GM19043 (cell line): Measurements from ENCODE around the gene B4GALT1.

Source experiments
- ATAC-seq: cut with Tn5 transposase; IDR thresholded peaks from one replicate; pipeline ENCODE4 v1.9.1; 2021; ENCODE audit warnings: low read depth; ENCODE audit not compliant: unreplicated experiment

The B4GALT1 gene, protein sequence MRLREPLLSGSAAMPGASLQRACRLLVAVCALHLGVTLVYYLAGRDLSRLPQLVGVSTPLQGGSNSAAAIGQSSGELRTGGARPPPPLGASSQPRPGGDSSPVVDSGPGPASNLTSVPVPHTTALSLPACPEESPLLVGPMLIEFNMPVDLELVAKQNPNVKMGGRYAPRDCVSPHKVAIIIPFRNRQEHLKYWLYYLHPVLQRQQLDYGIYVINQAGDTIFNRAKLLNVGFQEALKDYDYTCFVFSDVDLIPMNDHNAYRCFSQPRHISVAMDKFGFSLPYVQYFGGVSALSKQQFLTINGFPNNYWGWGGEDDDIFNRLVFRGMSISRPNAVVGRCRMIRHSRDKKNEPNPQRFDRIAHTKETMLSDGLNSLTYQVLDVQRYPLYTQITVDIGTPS

DNA sequence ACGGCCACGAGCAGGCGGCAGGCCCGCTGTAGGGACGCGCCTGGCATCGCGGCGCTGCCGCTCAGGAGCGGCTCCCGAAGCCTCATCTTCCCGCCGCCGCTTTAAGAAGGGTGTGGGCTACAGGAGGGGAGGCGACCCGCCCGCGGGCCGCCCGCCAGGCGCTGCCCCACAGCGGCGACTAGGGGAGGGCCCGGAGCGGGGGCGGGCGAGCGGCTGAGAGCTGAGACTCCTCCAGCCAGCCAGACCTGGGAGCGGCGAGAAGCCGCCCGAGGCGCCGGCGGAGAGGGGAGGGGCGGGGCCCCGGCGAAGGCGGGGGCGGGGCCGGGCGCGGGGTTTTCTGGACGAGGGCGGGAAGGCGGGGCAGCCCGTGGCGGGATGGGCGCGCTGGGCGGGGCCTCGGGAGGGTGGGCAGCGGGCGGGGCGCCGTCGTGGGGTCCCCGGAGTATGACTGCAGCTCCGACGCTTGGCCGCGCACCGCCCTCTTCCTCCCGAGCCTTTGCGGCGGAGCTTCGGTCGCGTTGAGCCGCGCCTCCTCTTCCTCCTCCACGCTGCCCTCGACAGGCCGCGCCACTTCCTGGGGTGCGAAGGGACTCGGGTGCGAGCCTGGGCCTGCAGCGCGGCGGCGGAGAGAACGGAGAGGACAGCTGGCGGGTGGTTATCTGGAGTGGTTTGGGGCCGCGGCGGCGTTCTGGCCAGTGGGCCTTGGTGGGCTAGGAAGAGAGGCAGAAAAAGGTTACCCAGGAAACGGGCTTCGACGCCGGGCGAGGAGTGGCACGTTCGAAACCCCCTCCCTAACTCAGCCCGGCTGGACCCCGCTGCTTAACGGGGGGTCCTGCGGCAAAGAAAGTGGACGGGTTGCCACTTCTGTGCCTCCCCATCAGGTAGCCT lies at the start of gene B4GALT1:
Gene B4GALT1, minus strand, starts transcription at position 253 of the 888 bp plus-strand sequence. Its CDS starts 167 bp downstream, at position 86.
- peak; percentile 50 for ATAC-seq

DNA sequence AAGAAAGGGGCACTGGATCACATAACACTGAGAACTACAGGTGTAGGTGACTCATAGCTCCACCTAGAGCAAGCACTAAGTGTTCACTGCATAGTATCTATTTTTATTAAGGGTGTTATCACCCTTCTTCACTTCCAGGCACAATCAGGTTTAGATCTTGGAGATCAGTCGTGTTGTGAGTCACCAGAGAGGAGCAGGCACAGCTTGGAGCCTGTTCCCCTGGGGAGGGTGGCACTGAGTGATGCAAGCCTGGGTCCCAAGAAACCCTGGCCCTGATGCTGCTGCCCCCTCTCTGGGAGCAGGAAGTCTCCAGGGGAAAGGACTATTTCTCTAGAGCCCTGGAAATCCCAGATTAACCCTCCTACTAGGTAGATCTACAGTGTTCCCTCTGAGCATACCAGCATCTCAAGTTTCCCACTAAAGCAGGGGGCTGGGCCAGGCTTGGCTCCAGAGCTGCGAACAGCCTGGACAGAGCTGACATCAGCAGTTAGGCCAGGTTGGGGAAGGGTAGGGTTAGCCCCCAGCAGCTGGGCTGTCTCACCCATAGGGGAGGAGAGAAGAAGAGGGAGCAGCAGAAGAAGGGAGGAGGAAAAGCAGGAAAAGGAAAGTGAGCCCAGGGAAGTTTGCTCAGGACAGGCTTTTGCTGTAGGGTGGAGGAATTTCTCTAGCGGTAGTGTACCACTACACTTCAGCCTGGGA lies 44.7 kb upstream of the B4GALT1 start:
- no peak for ATAC-seq

DNA sequence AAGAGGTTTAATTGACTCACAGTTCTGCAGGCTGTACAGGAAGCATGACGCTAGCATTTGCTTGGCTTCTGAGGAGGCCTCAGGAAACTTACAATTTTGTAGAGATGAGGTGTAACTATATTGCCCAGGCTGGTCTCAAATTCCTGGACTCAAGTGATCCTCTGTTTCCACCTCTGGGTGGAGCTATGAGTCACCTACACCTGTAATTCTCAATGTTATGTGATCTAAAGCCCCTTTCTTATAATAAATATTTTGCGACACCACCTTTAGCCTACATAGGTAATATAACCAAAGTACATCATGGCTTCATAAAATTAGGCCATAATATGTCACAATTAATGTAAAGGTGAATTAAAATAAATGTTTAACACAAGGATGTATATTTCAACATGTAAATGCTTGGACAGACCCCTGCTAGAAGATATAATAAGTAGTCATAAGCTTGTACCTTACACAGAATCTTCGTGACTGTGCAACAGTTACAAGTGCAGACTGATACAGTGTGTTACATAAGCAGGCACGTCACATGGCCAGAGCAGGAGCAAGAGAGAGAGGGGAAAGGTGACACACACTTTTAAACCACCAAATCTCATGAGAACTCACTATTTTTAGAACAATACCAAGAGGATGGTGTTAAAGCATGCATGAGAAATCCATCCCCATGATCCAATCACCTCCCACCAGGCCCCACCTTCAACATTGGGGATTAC lies 43.0 kb upstream of the B4GALT1 start:
- ATAC-seq = no peak

DNA sequence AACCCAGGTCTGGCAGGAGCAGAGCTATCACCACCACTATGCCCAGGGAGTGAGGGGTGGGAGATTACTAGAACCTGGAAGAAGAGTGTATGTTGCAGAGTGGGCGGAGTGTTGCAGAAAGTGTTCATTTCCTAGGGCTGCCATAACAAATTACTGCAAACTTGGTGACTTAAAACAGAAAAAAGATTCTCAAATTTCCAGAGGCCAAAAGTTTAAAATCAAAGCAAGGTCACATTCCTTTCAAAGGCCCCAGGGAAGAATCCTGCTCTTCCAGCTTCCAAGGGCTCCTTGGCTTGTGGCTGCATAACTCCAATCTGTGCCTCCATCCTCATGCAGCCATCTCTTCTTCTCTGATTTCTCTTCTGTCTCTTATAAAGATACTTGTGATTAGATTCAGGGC lies 42.3 kb upstream of the B4GALT1 start:
- ATAC-seq = no peak

DNA sequence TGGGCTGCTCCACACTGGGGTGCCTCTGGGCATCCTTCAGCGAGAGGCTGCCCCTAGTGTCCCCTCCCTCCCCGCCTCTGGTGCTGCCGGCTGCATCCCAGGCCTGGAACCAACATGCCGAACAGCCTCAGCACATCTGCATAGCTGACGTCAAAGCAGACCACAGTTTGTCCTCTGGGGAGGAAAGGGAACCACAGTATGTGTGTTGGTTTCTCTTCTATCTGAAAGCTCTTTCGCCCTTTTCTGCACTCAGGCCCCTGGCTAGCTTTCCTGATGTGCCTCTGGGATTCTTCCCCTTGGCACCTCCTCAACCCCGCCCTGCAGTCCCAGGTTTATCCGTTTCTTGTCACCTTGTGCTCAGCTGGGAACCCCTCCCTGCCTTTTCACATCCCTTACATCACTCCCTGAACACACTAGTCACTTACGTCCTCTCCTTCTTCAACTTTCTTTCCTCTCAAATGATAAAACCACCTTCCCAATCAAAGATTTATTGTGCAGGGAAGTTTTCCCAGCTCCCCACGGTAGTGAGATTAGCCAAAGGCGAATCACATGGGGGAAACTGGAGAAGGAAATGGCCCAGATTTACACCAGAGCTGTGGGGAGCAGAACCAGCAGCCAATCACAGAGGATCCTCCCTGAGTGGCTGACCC lies 35.5 kb upstream of the B4GALT1 start:
- ATAC-seq = peak; percentile 99

DNA sequence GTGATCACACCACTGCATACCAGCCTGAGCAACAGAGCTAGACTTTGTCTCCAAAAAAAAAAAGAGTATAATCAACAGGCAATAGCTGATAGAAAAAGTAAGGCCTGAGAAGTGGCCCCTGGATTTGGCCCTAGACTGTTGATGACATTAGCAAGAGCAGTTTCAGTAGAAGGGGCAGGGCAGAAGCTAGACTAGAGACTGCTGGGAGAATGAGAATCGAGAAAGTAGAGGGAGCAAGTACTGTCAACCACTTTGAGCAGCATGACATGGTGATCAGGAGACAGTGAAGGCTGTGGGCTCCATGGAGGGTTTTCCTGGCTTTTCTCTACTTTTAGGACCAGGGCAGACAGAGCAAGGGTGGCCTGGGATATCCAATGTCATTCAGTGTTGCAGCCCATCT lies 34.9 kb upstream of the B4GALT1 start:
- ATAC-seq = peak; percentile 35

DNA sequence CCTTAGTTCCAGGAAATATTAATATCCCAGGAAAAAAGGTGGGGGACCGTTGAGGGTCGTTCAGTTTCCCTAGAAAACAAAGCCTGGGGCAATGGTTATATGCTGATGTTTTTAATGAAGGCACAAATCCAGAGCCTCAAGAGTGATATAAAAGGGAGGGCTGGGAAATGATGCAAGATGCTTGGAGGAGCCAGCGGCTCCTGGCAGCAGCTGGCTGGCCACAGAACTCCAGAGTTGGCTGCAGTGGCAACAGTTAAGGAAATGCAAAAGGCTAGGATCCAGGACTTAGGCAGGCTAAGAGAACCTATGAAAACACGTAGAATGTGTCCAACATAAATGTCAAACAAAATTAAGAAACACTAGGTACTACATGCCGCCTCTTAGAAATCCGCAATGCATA lies 31.0 kb upstream of the B4GALT1 start:
- ATAC-seq = no peak

DNA sequence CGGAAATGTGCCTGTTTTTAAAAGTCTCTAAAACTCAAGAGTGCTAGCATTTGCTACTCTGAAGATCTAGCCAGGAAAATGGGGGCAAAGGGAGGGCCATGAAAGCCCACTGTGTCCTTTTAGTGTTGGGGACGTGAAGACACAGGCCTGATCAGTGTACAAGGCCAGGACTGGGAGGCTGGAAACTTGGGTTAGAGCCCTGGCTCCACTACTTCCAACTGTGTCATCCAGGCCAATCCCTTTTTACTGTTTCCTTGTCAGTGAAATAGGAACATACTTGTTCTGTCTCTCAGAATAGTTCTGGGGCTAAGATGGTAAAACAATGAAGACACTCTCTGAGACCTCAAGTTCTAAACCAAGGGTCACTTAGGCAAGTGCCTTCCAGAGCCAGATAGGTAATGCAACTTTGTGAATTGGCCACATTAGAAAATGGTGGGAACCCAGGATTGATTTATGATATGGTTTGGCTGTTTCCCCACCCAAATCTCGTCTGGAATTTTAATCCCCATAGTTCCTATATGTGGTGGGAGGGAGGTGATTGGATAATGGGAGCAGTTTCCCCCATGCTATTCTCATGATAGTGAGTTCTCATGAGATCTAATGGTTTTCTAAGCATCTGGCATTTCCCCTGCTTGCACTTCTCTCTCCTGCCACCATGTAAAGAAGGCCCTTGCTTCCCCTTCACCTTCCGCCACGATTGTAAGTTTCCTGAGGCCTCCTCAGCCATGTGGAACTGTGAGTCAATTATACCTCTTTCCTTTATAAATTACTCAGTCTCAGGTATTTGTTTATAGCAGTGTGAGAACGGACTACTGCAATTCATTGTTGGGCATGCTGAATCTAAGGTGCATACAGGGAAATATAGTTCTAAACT lies 30.4 kb upstream of the B4GALT1 start:
- no peak for ATAC-seq

DNA sequence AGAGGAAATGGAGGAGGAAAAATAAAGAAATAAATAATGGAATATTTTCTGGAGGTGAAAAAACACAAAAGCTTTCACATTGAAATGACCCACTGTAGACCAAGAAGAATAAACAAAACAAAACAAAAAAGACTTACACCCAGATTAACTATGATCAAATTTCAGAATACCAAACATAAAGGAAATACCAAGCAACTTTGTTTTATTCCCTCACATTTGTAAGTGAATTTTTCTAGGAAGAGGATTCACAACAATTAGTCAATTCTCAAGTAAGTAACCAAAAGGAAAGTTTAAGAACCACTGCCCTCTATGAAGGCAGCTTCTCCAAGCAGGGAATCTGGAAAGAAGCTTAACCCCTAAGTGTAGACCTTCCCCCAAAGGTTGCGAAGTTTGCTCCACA lies 29.6 kb upstream of the B4GALT1 start:
- no peak for ATAC-seq

DNA sequence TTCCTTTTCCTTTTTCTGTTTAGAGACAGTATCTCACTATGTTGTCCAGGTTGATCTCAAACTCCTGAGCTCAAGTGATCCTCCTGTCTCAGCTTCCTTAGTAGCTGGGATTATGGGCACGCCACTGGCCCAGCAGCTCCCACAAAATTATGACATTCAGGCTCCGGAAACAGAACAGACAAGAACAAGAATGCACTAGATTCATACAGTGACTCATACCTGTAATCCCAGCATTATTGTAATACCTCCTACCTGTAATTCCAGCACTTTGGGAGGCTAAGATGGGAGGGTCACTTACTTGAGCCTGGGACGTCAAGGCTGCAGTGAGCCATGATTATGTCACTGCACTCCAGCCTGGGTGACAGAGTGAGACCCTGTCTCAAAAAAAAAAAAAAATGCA lies 26.7 kb upstream of the B4GALT1 start:
- ATAC-seq = no peak

DNA sequence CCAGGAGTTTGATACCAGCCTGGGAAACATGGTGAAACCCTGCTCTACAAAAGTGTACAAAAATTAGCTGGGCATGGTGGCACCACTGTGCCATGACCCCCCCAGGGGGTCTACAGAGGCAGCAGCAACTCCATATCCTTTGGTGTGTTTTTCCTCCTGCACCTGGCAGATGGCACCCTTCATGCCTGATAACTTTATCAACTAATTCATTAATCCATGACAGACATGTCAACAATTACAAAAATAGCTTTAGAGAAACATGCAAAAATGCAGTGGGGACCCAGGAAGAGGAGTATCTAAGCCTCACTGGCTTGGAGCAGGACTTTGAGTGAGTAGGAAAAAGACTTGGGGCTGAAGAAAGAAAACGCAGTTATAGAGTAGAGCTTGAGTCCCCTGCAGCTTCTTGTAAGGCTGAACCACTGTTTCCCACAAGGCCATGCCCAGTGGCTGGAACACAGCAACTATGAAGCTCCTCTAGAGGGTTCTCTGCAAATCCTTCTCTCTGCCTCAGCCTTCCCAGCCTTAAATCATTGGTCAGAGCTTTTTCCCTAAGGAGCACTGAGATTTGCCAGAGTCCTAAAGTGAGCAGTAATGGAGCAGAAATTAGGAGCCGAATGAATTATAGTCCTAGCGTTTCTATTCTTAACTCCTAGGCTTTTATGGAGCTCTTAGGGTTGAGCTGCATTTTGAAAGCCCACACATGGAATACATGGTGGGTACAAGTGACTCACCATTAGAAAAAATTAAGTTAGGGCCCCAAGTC lies 25.5 kb upstream of the B4GALT1 start:
- no peak for ATAC-seq

DNA sequence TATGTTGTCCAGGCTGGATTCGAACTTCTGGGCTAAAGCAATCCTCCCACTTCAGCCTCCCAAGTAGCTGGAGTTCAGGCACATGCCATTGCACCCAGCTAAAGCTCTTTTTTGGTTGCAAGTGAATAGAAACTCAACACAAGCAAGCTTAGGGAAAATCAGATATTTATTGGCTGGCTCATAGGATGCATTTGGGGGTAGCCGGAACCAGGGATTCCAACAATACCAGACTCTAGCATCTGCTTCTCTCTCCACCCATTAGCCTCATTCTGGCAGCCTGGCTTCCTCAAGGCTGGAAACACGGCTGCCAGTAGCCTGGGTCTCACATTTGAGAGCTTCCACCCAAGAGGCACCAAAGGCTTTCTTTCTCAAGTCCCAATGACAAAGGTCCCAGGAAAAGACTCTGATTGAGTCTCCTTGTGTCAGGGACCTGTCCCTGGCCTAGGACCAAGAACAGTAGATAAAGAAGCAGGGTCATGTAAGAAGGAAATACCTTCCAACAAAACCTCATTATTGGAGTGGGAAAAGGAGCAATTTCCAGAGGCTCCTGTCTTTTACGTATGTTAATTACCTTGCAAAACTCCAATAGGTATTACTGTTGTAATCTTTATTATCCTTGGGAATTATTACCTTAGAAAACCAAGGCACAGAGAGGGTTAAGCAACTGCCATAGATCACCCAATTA lies 23.0 kb upstream of the B4GALT1 start:
- no peak for ATAC-seq

DNA sequence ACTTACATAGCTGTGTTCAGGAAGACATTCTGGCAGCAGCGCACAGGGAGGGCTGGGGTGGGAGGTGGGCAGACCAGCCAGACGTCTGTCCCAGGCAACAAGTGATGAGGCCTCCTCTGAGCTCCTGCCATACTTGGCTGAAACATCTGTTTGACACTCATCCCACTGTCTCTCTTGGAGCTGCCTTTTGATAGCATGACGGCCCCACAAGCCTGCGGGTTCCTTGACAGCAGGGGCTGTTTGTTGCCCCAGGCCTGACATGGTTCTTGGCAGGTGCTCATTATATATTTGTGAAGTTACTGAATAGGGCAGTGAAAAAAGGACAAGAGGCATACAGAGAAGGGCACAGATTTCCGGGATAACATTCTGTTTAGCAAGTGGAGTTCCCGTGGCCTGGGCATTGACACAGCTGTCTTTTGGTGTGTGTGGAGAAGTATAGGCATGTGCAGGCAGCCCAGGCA lies 22.2 kb upstream of the B4GALT1 start:
- no peak for ATAC-seq

DNA sequence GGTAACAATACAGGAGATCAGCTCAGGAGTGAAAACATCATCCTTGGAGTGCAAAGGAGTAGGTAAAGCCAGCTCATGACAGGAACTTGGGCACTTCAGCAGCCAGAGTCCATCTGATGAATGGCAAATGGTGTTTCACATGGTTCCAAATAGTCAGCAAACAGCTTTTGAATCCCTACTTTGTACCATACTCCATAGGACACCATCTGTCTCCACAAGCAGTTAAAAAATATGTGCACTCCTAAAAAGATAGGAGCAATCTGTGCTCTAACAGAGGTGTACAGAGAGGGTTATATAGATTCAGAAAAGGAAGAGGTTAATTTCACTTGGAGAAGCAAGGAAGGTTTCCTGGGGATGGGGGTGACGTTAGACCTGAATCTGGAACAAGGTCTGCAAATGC lies 21.6 kb upstream of the B4GALT1 start:
- no peak for ATAC-seq

DNA sequence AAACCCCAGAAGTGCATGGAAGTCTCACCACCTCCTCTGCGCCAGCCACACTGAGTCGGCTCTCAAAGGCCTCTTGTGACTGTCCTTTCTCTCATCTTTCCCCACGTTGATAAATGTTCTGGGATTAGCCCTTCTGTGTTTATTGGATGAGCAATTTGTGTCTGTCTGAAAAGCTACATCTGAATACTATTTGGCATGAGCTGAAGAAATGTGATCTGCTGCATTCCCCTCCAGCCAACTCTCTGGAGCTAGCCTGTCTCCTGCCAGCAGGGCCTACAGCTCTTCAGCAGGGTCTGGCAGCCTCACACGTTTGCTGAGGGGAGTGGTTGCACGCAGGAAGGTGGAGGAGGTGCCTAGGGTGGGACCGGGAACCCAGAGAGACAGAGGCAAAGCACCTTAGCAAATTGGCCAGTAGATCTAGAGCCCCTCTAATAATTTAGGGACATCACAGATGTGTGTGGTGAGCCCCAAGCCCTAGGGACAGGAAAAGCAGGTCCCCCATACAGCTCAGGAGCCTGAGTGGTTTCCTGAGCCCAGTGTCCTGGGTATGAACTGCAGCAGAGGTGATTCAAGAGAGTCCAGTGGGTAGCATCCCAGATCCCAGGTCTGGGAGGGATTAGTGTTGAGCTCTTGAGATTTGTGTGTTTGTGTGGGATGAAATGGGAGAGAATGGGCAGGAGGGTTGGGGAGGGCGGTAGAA lies 20.5 kb upstream of the B4GALT1 start:
- no peak for ATAC-seq

DNA sequence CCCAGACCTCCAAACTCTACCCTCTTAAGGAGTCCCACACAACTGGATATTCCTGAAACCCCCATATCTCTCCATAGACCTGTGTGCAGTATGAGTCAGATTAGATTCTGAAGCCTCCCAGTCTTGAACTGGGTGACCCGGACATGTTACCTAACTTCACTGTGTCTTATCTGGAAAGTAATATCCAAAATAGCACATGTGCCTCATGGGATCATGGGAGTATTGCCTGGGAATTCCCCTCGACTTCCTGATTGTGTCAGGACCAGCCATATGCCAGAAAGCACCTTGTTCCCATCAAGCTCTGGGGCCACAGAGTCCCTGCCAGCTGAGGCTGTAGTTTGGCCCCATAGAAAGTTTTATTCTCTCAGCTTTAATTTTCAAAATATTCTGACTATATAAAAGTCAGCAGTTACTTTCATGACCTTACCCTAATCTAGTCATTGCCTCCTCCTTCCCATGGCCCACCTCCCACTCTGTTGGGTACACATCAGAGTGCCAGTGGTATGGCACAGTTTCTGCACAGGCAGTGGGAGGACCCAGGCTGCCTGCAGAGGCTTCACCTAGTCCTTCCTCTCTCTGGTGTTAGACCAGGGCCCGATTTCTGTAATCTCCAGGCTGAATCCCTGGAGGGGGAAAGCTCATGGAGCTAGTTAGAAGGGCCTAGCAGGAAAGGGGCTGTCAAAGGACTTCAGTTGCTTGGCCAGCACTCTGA lies 19.5 kb upstream of the B4GALT1 start:
- ATAC-seq = no peak
